Subcutaneous adipose tissue (tissue), 4 donors: ENCODE results near the gene SMOC1. TPM values are rescaled to one million over a fixed set of nuclear protein-coding genes. Genes with fewer than 3 reads are reported as not detected.

ENCODE experiments used
- CTCF ChIP-seq: fragments of 450-650 bp; IDR thresholded peaks from one replicate; pipeline ENCODE4 v1.5.1; 2016; ENCODE audit warnings: low read depth, mild to moderate bottlenecking, control low read depth, antibody characterized with exemption, moderate library complexity
- total RNA-seq, 4 donors: library from RNA; depleted of rRNA; stranded (reverse); fragments of >200 nt; gene quantifications; one replicate each; pipeline ENCODE4 v1.1.0, GENCODE V29; 2016

SMOC1 gene
- total RNA-seq, 4 donors from 2014 or later = 7.7 to 38.1 (median 29.9) TPM

GRCh38 chr14:70000601-70001000 lies 121.4 kb downstream of the SMOC1 start:
- no peak for TF ChIP-seq CTCF

- TF ChIP-seq CTCF = no peak
These were observed 123.6 kb downstream of the SMOC1 start for GRCh38 chr14:70002589-70003346.

- TF ChIP-seq CTCF = no peak
These were observed 125.6 kb downstream of the SMOC1 start for GRCh38 chr14:70004791-70005190.

GRCh38 chr14:70005281-70005805 lies 126.1 kb downstream of the SMOC1 start:
- TF ChIP-seq CTCF = no peak

GRCh38 chr14:70006699-70007098 lies 127.5 kb downstream of the SMOC1 start:
- TF ChIP-seq CTCF = no peak

GRCh38 chr14:70008284-70009262 lies 129.4 kb downstream of the SMOC1 start:
- no peak for TF ChIP-seq CTCF

GRCh38 chr14:70009961-70010360 lies 130.7 kb downstream of the SMOC1 start:
- TF ChIP-seq CTCF = no peak
